Measurements from ENCODE around the gene MACROD2.
A peak's percentile ranks its signal among the peaks of the same experiment; 100 is the strongest.

MACROD2 gene

DNA sequence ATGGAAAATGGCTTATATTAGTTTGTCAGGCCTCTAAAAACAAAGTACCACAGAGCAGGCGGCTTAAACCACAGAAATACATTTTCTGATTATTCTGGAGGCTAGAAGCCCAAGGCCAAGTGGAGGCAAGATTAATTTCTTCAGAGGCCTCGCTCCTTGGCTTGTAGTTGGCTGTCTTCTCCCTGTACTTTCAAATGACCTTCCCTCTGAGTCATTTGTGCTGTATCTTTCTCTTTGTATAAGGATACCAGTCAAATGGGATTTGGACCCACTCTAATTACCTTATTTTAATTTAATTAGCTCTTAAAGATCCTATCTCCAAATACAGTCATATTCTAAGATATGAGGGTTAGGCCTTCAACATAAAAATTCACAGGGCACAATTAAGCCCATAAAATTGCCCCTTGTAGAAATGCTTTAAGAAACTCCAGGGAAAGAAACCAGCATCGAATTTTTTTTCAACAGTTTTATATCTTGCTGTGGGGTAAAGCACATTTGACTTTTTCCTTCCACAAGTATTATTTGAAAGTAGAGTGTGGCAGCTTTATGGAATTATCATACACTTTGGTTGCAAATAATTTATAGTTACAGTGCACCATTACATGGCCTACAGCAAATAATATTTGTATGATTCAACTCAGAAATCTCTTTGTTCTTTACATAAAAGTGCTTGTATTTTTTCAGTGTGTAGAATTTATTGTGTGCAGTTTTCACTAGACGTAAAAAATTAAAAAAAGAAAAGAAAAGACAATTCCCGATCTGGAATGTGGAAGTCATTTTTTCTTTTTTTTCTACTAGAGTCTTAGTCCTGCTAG, 1871.8 kb downstream of the MACROD2 start:
- no peak for DNase-seq (ENCODE audit: low spot score)

GRCh38 chr20:15867899-15868298, 1872.6 kb downstream of the MACROD2 start:
- DNase-seq (ENCODE audit: low spot score): no peak

DNA sequence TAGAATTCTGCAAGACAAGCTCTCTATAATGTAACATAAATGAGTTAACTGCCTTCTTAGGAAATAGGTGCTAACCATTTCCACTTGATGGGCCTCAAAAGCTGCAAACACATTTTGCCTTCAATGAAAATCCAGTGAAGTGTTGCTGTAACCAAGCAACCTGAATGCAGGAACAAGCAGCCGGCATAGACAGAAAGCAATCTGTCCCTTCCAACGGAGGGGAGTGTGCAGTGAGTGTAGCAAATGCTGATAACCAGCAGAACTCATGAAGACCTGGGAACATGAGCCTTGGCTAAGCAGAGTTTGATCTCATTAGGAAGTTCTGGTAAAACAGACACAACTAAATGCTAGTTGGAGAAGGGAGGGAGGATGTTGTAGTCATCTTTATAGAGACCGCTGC, 1880.1 kb downstream of the MACROD2 start:
- DNase-seq (ENCODE audit: low spot score): no peak

DNA sequence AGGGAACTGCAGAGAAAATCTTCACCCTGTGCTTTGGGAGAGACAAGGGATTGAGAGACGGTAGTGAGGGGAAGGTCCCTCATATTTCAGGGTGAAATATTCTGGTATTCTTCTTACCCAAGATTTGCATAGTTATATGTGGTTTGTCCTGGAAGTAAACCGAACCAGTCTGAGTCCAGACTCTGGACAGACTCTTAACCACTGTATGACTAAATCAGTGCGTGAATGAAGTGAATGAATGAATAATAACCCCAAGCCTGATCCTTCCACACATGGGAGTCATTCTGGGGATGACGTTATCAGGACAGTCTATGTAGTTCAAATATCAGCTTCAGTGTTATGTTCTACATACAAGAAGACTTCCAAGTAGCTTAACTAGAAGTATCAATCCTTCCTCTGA, 1887.2 kb downstream of the MACROD2 start:
- no peak for DNase-seq (ENCODE audit: low spot score)

- no peak for DNase-seq (ENCODE audit: low spot score)
These were observed 1890.9 kb downstream of the MACROD2 start for GRCh38 chr20:15886250-15886649.

GRCh38 chr20:15887387-15887786, 1892.1 kb downstream of the MACROD2 start:
- no peak for DNase-seq (ENCODE audit: low spot score)

- no peak for DNase-seq (ENCODE audit: low spot score)
These were observed 1893.7 kb downstream of the MACROD2 start for GRCh38 chr20:15889061-15889460.

GRCh38 chr20:15889514-15890256, 1894.4 kb downstream of the MACROD2 start:
- peak; percentile 22 for DNase-seq (ENCODE audit: low spot score)

DNA sequence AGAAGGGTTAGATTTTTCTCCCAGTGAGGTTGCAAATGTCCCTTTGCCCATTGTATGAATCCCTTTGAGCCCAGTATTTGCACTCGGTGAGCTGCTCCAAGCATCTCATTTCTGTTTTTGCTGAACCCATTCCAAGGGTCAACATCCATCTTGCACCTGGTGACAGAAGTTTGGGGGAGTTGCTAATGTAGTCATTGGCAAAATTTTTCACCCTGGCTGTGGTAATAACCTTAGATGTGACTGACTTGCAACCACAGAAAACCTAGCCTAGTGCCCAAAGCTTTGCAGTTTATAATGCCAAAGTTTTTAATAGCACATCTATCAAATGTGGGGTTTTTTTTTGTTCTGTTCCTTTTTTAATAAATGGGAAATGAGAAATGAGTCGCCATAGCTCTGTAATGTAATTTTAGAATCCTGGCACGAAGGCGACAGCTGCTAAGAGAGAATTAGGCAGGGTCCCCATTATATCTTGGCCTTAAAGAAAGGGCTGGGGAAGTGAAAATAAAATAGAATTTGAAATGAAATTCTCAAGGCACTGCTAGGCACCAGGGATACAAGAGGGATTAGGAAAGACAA, 1895.2 kb downstream of the MACROD2 start:
- no peak for DNase-seq (ENCODE audit: low spot score)

GRCh38 chr20:15895126-15895525, 1899.8 kb downstream of the MACROD2 start:
- DNase-seq (ENCODE audit: low spot score): no peak

- DNase-seq (ENCODE audit: low spot score): peak; percentile 31
These were observed 1900.3 kb downstream of the MACROD2 start for GRCh38 chr20:15895560-15896084.

- no peak for DNase-seq (ENCODE audit: low spot score)
These were observed 1904.7 kb downstream of the MACROD2 start for GRCh38 chr20:15899967-15900366.

DNA sequence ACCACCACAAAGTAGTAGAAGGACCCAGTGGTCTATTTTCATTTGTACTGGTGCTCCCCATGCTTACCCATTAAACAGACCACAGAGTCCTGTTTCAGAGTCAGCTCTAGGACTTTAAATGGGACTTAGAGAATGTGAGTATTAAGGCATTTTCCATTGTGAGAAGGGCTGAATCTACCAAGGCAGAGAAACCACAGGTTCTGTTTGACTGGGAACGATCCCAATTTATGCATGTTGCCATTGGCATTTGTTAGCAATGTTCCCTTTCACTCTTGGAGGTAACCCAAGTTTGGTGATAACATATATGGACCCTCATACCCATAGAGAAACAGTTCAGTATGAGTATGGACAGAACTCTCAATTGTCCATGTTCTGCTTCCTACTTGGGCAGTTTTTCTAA, 1905.1 kb downstream of the MACROD2 start:
- no peak for DNase-seq (ENCODE audit: low spot score)

GRCh38 chr20:15902493-15902892, 1907.2 kb downstream of the MACROD2 start:
- DNase-seq (ENCODE audit: low spot score): no peak

- no peak for DNase-seq (ENCODE audit: low spot score)
These were observed 1910.3 kb downstream of the MACROD2 start for GRCh38 chr20:15905661-15906060.

- no peak for DNase-seq (ENCODE audit: low spot score)
These were observed 1914.7 kb downstream of the MACROD2 start for GRCh38 chr20:15909995-15910394.

GRCh38 chr20:15911581-15911980, 1916.3 kb downstream of the MACROD2 start:
- no peak for DNase-seq (ENCODE audit: low spot score)

DNA sequence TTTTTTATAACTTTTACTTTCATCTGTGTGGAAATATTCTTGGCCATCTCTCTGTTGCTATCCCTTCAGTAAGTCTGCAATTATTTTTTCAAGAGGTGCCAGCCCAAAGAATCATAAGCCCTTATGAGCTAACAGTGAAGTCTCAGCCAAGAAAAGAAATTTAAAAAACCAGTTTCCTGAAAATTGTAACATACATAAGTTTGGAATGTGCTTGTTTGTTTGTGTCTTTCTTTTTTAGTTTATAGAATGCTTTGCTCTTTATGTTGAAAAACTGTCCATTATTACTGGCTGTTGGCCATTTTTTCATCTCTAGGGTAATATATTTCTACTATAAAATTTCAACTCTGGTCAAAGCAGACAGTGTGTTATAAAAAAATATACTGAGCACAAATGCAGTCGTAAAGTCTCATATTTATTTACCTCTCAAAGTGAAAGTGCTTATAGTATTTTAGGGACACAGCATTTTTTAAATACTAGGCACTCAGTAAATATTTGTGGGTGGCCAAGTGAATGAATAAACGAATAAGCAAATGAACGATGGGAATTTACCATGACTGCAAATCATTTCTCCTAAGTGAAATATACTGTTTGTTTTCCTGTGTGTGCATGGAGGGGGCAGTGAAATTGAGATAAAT, 1918.2 kb downstream of the MACROD2 start:
- DNase-seq (ENCODE audit: low spot score): no peak

DNA sequence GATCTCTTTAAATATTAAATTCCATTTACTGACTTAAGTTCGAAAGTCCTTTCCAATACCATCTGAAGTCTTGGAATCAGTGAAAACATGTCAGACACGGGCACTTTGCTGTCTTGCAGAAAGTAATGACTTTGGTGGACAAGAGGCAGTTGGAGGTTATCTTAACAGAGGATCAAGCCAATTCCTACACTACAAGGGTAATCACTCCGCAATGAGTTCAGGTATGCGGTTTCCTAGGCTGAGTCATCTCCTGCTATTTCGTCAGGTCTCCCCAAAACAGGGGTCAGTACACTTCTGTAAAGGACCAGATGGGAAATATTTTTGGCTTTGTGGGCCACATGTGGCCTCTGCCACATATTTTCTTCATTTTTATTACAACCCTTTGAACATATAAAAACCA, 1921.3 kb downstream of the MACROD2 start:
- no peak for DNase-seq (ENCODE audit: low spot score)

- DNase-seq (ENCODE audit: low spot score): peak; percentile 79
These were observed 1922.0 kb downstream of the MACROD2 start for GRCh38 chr20:15917283-15917682.

GRCh38 chr20:15918631-15919030, 1923.3 kb downstream of the MACROD2 start:
- no peak for DNase-seq (ENCODE audit: low spot score)

- no peak for DNase-seq (ENCODE audit: low spot score)
These were observed 1923.8 kb downstream of the MACROD2 start for GRCh38 chr20:15919118-15919517.
